Fibroblast of lung (primary cell): Measurements from ENCODE around the gene EEF1B2. TPM values are rescaled to one million over a fixed set of nuclear protein-coding genes. Genes with fewer than 3 reads are reported as not detected.
"Not testable (repeated sequence)": the region's sequence is repeated elsewhere in the genome, so short reads cannot be mapped to it uniquely, and the experiment has no call there.

ENCODE experiments used
- DNase-seq, 2 donors: peaks; one replicate each; pipeline versions ENCODE4 v3.0.0 to v3.0.0-alpha.2; 2010; ENCODE audit warnings: low read depth in 2 of 2
- H2AFZ ChIP-seq: 2 replicates; pipeline ENCODE4 v1.5.1; 2012; ENCODE audit warnings: low read length, control low read depth, inconsistent platforms
- H3K27ac ChIP-seq: 2 replicates; pipeline ENCODE4 v1.5.1; 2011; ENCODE audit warnings: low read length, control low read depth; ENCODE audit not compliant: insufficient read depth
- H3K27me3 ChIP-seq: 2 replicates; pipeline ENCODE4 v1.5.1; 2011; ENCODE audit warnings: mild to moderate bottlenecking, low read length; ENCODE audit not compliant: control insufficient read depth, insufficient read depth
- H3K36me3 ChIP-seq: 2 replicates; pipeline ENCODE4 v1.5.1; 2011; ENCODE audit warnings: low read length; ENCODE audit not compliant: control insufficient read depth, insufficient read depth
- H3K4me1 ChIP-seq: 2 replicates; pipeline ENCODE4 v1.5.1; 2011; ENCODE audit warnings: low read length; ENCODE audit not compliant: control insufficient read depth, insufficient read depth; ENCODE audit errors: extremely low read depth
- H3K4me2 ChIP-seq: 2 replicates; pipeline ENCODE4 v1.5.1; 2011; ENCODE audit warnings: low read length, control low read depth; ENCODE audit not compliant: insufficient read depth; ENCODE audit errors: extremely low read depth
- H3K4me3 ChIP-seq, 4 experiments: fragments of 200-600 bp in 1 of 4; sonication (generic) in 1 of 4; replicated peaks in 1 of 4; 2 replicates each; pipeline ENCODE4 v1.5.1; 2011 to 2016; ENCODE audit warnings: low read length in 4 of 4, low read depth in 3 of 4, mild to moderate bottlenecking in 3 of 4, control low read depth in 2 of 4, inconsistent platforms in 1 of 4, mixed read lengths in 1 of 4; ENCODE audit not compliant: insufficient read depth in 1 of 4; ENCODE audit errors: control extremely low read depth in 1 of 4
- H3K79me2 ChIP-seq: 2 replicates; pipeline ENCODE4 v1.5.1; 2012; ENCODE audit warnings: mild to moderate bottlenecking, low read length, inconsistent platforms; ENCODE audit not compliant: control insufficient read depth, insufficient read depth
- H3K9ac ChIP-seq: 2 replicates; pipeline ENCODE4 v1.5.1; 2011; ENCODE audit warnings: mild to moderate bottlenecking, low read length, control low read depth; ENCODE audit not compliant: insufficient read depth
- H3K9me3 ChIP-seq: 2 replicates; pipeline ENCODE4 v1.5.1; 2012; ENCODE audit warnings: low read depth, low read length; ENCODE audit not compliant: control insufficient read depth, insufficient read depth
- H4K20me1 ChIP-seq: 2 replicates; pipeline ENCODE4 v1.5.1; 2011; ENCODE audit warnings: low read length; ENCODE audit not compliant: control insufficient read depth, insufficient read depth; ENCODE audit errors: extremely low read depth
- CTCF ChIP-seq, 2 donors: IDR thresholded peaks in 1 of 2; conservative IDR thresholded peaks in 1 of 2; 1 replicate in 1 of 2; 2 replicates in 1 of 2; pipeline ENCODE4 v1.5.1; 2011 to 2012; ENCODE audit warnings: low read length in 2 of 2, control low read depth in 1 of 2, inconsistent platforms in 1 of 2, low read depth in 1 of 2, mild to moderate bottlenecking in 1 of 2
- EZH2 ChIP-seq: IDR thresholded peaks from 2 replicates; pipeline ENCODE4 v1.5.1; 2012; ENCODE audit warnings: low read length, control low read depth, mild to moderate bottlenecking; ENCODE audit errors: missing control alignments
- polyA plus RNA-seq, 2 donors: library from polyadenylated mRNA; depleted of rRNA in 1 of 2; stranded (reverse) in 1 of 2; unstranded in 1 of 2; fragments of >200 nt; gene quantifications; 2 replicates each; pipeline ENCODE4 v1.2.1, GENCODE V29; 2011 to 2012; ENCODE audit warnings: missing spikeins in 1 of 2
- total RNA-seq: library from RNA; depleted of rRNA; stranded (reverse); fragments of >200 nt; gene quantifications from 2 replicates; pipeline ENCODE4 v1.2.1, GENCODE V29; 2014

The EEF1B2 gene
- total and polyA plus RNA-seq, 2 donors (not counting 1 experiment from before 2014, with no cell fraction given), result 439 to 984 TPM

- no peaks in the 10 kb centered on the region for H3K27me3 ChIP-seq
- H3K4me1 ChIP-seq, result peaks cover 4% of the 10 kb centered on the region
- peak; percentile 41 to 42 for DNase-seq
- peak overlapping the region; percentile 56 to 90 (median 65) for H3K4me3 ChIP-seq
- TF ChIP-seq CTCF (conservative IDR thresholded peaks at IDR 0.05 in 1 of 2, IDR thresholded peaks at IDR 0.05 in 1 of 2; ENCODE audit: low read depth in 1 of 2, low read length in 2 of 2), result no peak
- TF ChIP-seq EZH2, result no peak
- peaks cover 3% of the 10 kb centered on the region for H3K36me3 ChIP-seq
- peak overlapping the region; percentile 87 for H3K27ac ChIP-seq
- H3K9ac ChIP-seq, result peak overlapping the region; percentile 73
- H3K4me2 ChIP-seq, result peak overlapping the region; percentile 75
- peaks cover 77% of the 10 kb centered on the region for H3K79me2 ChIP-seq
- H4K20me1 ChIP-seq, result no peaks in the 10 kb centered on the region
- H2AFZ ChIP-seq, result peak overlapping the region; percentile 75
- no peaks in the 10 kb centered on the region for H3K9me3 ChIP-seq
Measured at GRCh38 chr2:206158563-206159345, 941 bp upstream of the EEF1B2 start.

GRCh38 chr2:206160125-206160806 is 571 bp downstream of the EEF1B2 start:
- peak in 1 of 2 donors; percentile 51 for DNase-seq
- peak overlapping the region; percentile 73 for H3K9ac ChIP-seq
- peak overlapping the region; percentile 91 for H3K4me2 ChIP-seq
- no peaks in the 10 kb centered on the region for H4K20me1 ChIP-seq
- peaks cover 4% of the 10 kb centered on the region for H3K4me1 ChIP-seq
- TF ChIP-seq EZH2, result no peak
- no peak for TF ChIP-seq CTCF (conservative IDR thresholded peaks at IDR 0.05 in 1 of 2, IDR thresholded peaks at IDR 0.05 in 1 of 2; ENCODE audit: low read depth in 1 of 2, low read length in 2 of 2)
- H3K9me3 ChIP-seq, result no peaks in the 10 kb centered on the region
- H3K27ac ChIP-seq, result peak overlapping the region; percentile 87
- peaks cover 3% of the 10 kb centered on the region for H3K36me3 ChIP-seq
- no peaks in the 10 kb centered on the region for H3K27me3 ChIP-seq
- H2AFZ ChIP-seq, result no peak overlapping the region
- peak overlapping the region; percentile 61 to 99 (median 80) for H3K4me3 ChIP-seq
- peaks cover 65% of the 10 kb centered on the region for H3K79me2 ChIP-seq

GRCh38 chr2:206160807-206161179 is 1.1 kb downstream of the EEF1B2 start:
- H3K36me3 ChIP-seq, result peaks cover 3% of the 10 kb centered on the region
- DNase-seq, result no peak

GRCh38 chr2:206162401-206162800 is 2.7 kb downstream of the EEF1B2 start:
- not testable (repeated sequence) for H2AFZ ChIP-seq, H3K36me3 ChIP-seq, H3K27ac ChIP-seq, H3K27me3 ChIP-seq, H3K4me3 ChIP-seq, H3K9me3 ChIP-seq, H3K4me1 ChIP-seq, H4K20me1 ChIP-seq, H3K4me2 ChIP-seq, H3K9ac ChIP-seq
- peaks cover 45% of the 10 kb centered on the region for H3K79me2 ChIP-seq
- DNase-seq, result peak in 1 of 2 donors; percentile 25

More at GRCh38 chr2:206160807-206161179, 1.1 kb downstream of the EEF1B2 start:
- H4K20me1 ChIP-seq, result no peaks in the 10 kb centered on the region
- TF ChIP-seq CTCF (conservative IDR thresholded peaks at IDR 0.05 in 1 of 2, IDR thresholded peaks at IDR 0.05 in 1 of 2; ENCODE audit: low read depth in 1 of 2, low read length in 2 of 2) (no peak), EZH2 (no peak)
- peaks cover 4% of the 10 kb centered on the region for H3K4me1 ChIP-seq
- no peaks in the 10 kb centered on the region for H3K9me3 ChIP-seq
- H3K9ac ChIP-seq, result peak overlapping the region; percentile 73
- H2AFZ ChIP-seq, result no peak overlapping the region
- H3K79me2 ChIP-seq, result peaks cover 59% of the 10 kb centered on the region
- H3K27ac ChIP-seq, result no peak overlapping the region
- peak overlapping the region; percentile 61 to 99 (median 80) for H3K4me3 ChIP-seq
- H3K27me3 ChIP-seq, result no peaks in the 10 kb centered on the region
- H3K4me2 ChIP-seq, result peak overlapping the region; percentile 91
